Cerebellar nuclear complex (tissue), 1 donor: ENCODE results near the gene DDX1.

Experiments used
- DNase-seq, 2 experiments: peaks; one replicate each; lab custom pipeline; 2025; lab: John Stamatoyannopoulos, UW

The DDX1 gene

DNA sequence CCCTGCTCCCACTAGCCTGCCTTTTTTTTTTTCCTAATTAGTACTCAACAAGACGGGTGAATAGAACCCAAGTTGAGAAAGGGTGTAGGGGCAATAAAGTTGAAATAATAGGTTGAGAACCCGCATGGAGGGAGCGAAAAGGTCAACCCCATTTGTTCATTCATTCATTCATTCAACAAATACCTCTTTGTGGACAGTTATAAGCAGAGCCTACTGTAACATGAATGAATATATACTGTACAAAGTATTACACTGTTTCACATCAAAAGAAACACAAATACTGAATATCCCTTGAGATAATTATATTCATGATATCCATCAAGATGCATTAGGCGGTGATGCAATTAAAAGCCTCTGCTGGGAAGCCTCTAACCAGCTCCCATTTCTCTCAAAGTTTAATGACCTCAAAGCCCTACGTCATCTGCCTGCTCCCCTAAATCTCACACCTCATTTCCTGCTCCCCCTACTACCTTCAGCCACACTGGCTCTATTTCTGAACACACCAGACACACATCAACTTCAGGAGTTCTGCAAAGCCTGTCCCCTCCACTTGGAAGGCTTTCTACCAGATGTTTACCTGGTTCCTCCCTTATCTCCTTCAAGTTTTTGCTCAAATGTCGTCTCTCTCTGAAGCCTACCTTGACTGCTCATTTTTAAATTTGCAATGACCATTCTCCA lies 29.2 kb upstream of the DDX1 start:
- DNase-seq, result no peak

GRCh38 chr2:15563227-15564100 lies 28.2 kb upstream of the DDX1 start:
- no peak for DNase-seq

- DNase-seq, result no peak
Observed at GRCh38 chr2:15565392-15565791, 26.3 kb upstream of the DDX1 start.

DNA sequence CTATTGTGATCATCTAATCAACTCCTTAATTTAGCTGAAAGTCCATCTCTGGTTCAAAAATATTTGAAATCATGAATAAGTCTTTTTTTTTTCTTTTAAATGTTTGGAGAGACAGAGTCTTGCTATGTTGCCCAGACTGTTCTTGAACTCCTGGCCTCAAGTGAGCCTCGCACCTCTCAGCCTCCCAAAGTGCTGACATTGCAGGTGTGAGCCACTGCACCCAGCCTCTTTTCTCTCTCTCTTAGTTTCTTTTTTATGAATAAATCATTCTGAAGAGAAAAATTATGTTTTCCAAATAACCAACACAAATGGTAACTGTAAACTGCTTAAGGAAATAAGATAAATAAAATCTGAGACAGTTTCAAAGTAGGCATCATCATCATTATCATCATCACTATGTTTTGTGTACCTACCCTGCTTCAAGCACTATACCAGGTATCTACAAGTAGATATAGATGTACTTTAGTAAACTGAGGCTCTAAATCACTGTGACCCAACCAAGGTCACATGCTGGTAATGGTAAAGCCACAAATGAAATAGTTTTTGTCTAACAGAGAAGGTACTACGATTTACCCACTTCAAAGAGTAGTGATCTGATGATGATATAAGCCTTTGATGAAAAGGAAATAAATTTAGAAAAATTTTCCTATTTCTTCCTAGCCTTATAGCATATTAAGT lies 25.5 kb upstream of the DDX1 start:
- no peak for DNase-seq

GRCh38 chr2:15566912-15567311 lies 24.8 kb upstream of the DDX1 start:
- DNase-seq, result no peak

- DNase-seq, result no peak
Observed at GRCh38 chr2:15568874-15569273, 22.8 kb upstream of the DDX1 start.

DNA sequence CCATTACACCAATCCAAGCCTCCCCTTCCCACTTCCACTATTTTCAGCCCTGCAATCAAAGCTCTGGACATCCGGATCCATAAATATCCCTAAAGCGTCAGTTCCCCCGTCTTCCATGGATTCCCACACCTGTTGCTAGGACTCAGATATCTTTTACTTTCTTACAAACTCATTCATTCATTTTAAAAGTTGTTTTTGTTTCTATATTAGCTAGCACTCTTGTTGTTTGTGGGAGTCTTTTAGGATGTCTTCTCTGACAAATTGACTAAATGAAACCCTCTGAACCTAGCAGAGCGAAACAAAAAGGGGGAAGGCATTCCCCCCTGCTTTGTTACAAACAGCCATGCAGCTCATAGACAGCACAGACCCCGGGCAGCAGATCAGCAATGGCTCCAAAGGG lies 21.6 kb upstream of the DDX1 start:
- no peak for DNase-seq

DNA sequence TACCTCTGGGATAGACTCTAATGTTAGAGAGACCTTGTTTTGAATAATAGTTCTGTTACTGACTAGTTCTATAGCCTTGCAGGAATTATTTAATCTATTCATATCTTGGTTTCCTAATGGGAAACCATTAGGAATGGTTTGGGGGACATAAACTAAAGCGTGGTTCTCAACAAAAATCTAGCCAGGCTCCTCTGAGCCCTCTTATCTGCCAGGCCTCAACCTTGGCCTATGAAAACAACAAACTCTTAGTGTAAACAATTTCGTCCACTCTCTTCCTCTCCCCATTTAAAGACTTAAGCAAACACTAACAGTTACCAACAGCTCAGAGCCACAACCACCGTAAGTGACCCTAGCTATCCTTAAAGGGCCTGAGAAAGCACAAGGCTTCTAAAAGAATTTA lies 19.9 kb upstream of the DDX1 start:
- DNase-seq, result no peak

DNA sequence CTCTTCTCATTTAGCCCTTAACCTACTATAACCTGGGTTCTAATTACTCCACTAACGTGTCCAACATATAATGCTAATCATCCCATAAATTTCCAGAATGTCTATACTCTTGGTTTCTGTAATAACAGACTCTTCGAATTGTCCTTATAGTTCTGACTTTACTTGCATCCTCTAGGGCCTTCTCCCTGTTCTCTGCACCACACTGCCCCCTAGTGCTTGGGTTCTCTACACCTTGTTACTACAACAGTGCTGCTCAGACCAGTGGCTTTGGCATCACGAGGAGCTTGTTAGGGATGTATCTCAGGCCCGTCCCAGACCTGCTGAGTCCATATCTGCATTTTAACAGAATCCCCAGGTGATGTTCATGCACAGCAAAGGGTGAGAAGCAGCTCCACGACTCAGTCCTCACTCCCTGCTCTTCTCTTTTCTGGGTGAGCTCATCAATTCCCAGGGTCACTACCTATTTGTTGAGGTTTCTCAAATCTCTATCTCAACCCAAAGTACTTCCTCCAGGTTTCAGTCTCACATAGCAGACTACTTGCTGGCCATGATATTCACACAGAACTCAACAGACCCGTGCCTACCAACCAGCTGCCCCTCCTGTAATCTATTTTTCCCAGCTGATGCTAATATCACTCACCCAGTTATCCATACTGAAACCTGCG lies 14.5 kb upstream of the DDX1 start:
- DNase-seq, result peak in 1 of 2 experiments; percentile 5

DNA sequence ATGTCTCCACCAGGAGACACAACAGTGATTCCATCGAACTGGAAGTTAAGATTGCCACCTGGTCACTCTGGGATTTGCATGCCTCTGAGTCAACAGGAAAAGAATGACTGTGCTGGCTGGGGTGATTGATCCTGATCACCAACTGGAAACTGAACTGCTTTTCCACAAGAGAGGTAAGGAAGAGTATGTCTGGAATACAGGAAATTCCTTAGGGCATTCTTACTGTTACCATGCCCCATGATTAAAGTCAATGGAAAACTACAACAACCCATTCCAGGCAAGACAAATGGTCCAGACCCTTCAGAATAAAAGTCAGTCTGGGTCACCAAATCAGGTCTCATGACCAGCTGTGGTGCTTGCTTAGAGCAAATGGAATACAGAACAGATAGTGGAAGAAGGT lies 12.0 kb upstream of the DDX1 start:
- no peak for DNase-seq

- DNase-seq, result no peak
Observed at GRCh38 chr2:15580451-15580850, 11.2 kb upstream of the DDX1 start.

- no peak for DNase-seq
Observed at GRCh38 chr2:15582710-15583357, 8.8 kb upstream of the DDX1 start.

- DNase-seq, result no peak
Observed at GRCh38 chr2:15583826-15584225, 7.8 kb upstream of the DDX1 start.

DNA sequence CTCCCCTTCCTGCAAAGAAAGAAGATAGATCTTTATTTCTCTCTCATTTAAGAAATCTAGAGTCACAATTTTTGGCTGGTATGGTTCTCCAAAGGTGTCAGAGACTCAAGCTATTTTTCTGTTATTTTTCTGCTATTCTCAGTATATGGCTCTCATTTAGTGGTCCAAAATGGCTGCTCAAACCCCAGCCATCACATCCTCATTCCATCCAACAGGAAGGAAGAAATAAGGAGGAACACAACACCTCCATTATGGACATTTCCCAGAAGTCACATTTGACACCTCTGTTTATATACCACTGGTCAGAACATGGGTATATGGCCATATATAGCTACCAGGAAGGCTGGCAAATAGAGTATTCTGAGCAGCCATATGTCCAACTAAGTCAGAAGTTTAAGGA lies 7.4 kb upstream of the DDX1 start:
- no peak for DNase-seq

GRCh38 chr2:15584767-15585469 lies 6.8 kb upstream of the DDX1 start:
- no peak for DNase-seq

DNA sequence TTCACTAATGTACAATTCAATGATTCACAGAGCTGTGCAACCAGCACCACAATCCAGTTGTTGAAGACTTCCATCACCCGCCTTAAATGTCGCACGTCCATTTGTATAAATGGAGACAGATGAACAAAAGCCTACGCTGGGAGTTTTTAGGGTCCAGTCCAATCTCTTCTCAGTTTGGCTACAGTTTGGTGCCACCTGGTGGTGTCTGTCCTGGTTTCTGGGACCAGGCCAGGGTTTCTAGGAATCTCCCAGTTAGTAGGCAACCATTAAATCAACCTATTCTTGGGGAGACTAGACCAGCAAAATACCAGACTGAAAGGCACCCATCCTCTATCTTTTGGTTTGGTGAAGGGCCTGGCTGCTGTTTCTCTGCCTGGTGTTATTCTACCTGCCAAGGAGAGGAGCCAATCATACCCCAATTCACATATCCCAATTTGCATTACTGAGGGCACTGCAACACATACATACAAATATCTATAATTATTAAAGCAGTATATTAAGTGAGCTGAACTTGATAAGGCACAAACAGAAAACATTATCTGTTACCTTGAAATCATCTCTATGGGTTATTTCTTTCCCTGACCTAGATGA lies 3.2 kb upstream of the DDX1 start:
- DNase-seq, result peak in 1 of 2 experiments; percentile 5

DNA sequence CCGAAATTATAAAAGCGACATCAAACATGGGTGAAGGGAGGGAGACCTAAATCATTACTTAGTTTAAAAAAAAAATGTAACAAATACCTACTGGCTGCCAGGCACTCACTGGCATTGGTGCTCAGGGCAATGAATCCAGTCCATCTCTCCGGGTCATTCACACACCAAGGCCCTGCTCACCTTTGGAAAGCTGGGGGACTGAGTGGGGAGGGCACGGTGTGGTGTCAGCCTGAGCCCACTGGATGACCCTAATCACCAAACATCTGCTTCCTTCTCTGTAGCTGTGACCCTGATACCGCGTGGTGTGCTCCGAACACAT lies 336 bp upstream of the DDX1 start:
- DNase-seq, result peak in 1 of 2 experiments; percentile 21

DNA sequence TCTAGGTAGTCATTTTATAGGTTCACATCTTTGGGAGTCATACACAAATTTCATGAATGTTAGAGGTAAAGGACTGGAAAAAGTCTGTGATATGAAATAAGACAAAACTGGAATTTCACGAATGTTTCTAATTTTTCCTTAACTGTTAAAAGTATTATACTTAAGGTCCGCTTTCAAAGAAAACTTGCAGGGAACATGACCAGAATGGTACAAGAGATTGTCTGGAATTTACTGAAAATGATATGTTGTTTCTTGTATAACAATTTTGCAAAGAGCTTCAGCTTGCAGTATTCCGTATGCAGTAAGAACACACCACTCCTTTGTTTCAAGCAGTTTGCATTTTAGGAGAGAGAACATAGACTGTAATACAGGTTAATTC lies 1.6 kb downstream of the DDX1 start:
- DNase-seq, result no peak

DNA sequence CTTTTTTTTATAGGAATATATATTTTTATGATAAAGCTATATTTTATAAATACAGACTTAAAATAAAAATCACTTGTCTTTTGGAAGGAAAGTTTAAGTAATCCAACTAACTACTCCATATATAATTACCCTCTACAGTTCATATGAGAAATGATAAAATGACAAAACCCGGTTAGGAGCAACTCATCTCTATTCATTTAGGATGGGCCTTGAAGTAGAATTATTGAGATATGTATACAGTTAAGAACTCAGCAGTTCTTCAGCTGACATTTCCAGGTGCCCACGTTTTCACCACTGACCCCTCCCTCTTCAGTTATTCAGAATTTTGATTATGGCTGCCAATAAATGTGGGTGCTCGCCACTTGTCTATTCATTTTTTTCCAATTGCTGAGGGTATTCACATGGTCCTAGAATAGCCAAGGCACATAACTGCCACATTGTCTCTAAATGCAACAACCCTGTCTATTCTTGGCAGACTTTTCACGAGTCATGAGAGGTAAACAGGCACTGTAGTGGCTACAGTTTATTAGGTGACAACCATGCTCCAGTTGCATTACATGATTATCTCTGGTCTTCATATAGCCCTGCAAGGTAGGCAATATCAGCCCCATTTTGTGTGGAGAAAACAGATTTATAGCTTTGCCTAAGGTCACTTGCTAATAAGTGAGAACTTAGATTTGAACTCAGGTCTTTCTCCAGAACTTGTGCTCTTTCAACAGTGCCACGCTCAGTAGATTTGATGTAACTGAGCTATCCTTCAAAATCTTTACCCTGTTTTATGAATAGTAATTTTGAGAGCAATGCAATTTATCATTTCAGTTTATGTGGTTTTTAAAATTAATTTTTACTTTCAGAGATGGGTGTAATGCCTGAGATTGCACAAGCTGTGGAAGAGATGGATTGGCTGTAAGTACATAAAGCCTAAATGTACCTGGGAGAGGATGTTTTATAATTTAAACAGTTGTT lies 2.9 kb downstream of the DDX1 start:
- DNase-seq, result no peak
